HL-60/S4 treated with phorbol 12-myristate 13-acetate at 8.2 ng/mL for 4 days and 3 days (cell line): ENCODE data around the gene MARK2.

Experiments used
- in situ Hi-C: fragments of 300-500 bp; cut with MboI; formaldehyde crosslinking; loops from 2 replicates; pipeline ENCODE4 v1.15.0; 2022; ENCODE audit warnings: low sequenced_read_pairs

The MARK2 gene

GRCh38 chr11:63951779-63952536 is 113.0 kb downstream of the MARK2 start:
- in situ Hi-C loops, result no loop called here

- in situ Hi-C loops, result no loop called here
These were observed 113.7 kb downstream of the MARK2 start for GRCh38 chr11:63952570-63952969.

- in situ Hi-C loops, result no loop called here
These were observed 119.1 kb downstream of the MARK2 start for GRCh38 chr11:63958008-63958407.
